PC-3 (cell line): ENCODE data around the gene PKP3. TPM values are rescaled to one million over a fixed set of nuclear protein-coding genes. Genes with fewer than 3 reads are reported as not detected.
A peak's percentile ranks its signal among the peaks of the same experiment; 100 is the strongest.

Experiments
- ATAC-seq: fragments of 200-7000 bp; cut with Tn5 transposase; 2 replicates; pipeline ENCODE4 v1.9.1; 2020; ENCODE audit warnings: mild to moderate bottlenecking, moderate library complexity
- BruUV-seq: library from RNA; stranded (reverse); fragments of 400-500 nt; replicated peaks from 2 replicates; lab custom pipeline; 2021; lab: Mats Ljungman, UMichigan
- CTCF ChIA-PET: fragments of 300-600 bp; sonication (Branson Sonifier 250); formaldehyde crosslinking; loops from one replicate; lab custom pipeline; 2022; ENCODE audit warnings: antibody characterized with exemption; lab: Charles Lee
- POLR2A ChIA-PET: fragments of 300-600 bp; sonication (Branson Sonifier 250); formaldehyde crosslinking; loops from one replicate; lab custom pipeline; 2022; ENCODE audit warnings: antibody characterized with exemption; ENCODE audit not compliant: unreplicated experiment; lab: Charles Lee
- DNase-seq: peaks from one replicate; pipeline ENCODE4 v3.0.0-alpha.2; 2015
- H2AFZ ChIP-seq: fragments of 300-600 bp; sonication (generic); 2 replicates; pipeline ENCODE4 v1.6.0; 2016; ENCODE audit warnings: antibody characterized with exemption, low read length
- H3F3A ChIP-seq: fragments of 300-600 bp; sonication (generic); one replicate; pipeline ENCODE4 v1.6.0; 2017; ENCODE audit warnings: antibody characterized with exemption, low read length, control low read depth, mild to moderate bottlenecking; ENCODE audit not compliant: unreplicated experiment
- H3K27ac ChIP-seq: fragments of 300-600 bp; sonication (generic); 2 replicates; pipeline ENCODE4 v1.5.1; 2016; ENCODE audit warnings: mild to moderate bottlenecking, low read length
- H3K27me3 ChIP-seq: fragments of 300-600 bp; sonication (generic); 2 replicates; pipeline ENCODE4 v1.6.1; 2016; ENCODE audit warnings: low read length, mixed read lengths
- H3K36me3 ChIP-seq: fragments of 300-600 bp; sonication (generic); 2 replicates; pipeline ENCODE4 v1.6.1; 2016; ENCODE audit warnings: low read depth, mixed run types, low read length, mixed read lengths
- H3K4me1 ChIP-seq: fragments of 300-600 bp; sonication (generic); 2 replicates; pipeline ENCODE4 v1.5.1; 2016; ENCODE audit warnings: low read length; ENCODE audit not compliant: insufficient read depth
- H3K4me2 ChIP-seq: fragments of 300-600 bp; sonication (generic); 2 replicates; pipeline ENCODE4 v1.6.0; 2016; ENCODE audit warnings: low read length
- H3K4me3 ChIP-seq: fragments of 300-600 bp; sonication (generic); 2 replicates; pipeline ENCODE4 v1.5.1; 2016; ENCODE audit warnings: mild to moderate bottlenecking, low read length, mixed read lengths
- H3K79me2 ChIP-seq: fragments of 300-600 bp; sonication (generic); 2 replicates; pipeline ENCODE4 v1.6.1; 2017; ENCODE audit warnings: low read length, mixed read lengths
- H3K9ac ChIP-seq: fragments of 300-600 bp; sonication (generic); 2 replicates; pipeline ENCODE4 v1.6.0; 2016; ENCODE audit warnings: mild to moderate bottlenecking, low read length
- H3K9me2 ChIP-seq: fragments of 300-600 bp; sonication (generic); replicated peaks from 2 replicates; pipeline ENCODE4 v1.6.1; 2016; ENCODE audit warnings: mixed run types, low read length, mixed read lengths
- H3K9me3 ChIP-seq: fragments of 300-600 bp; sonication (generic); 2 replicates; pipeline ENCODE4 v1.6.1; 2016; ENCODE audit warnings: low read length, mixed read lengths
- H4K20me1 ChIP-seq: fragments of 300-600 bp; sonication (generic); 2 replicates; pipeline ENCODE4 v1.6.1; 2016; ENCODE audit warnings: low read length, mixed read lengths
- EZH2 ChIP-seq: fragments of 300-600 bp; sonication (generic); IDR thresholded peaks from one replicate; pipeline ENCODE4 v1.6.1; 2017; ENCODE audit warnings: antibody characterized with exemption, mild to moderate bottlenecking, low read length; ENCODE audit not compliant: unreplicated experiment
- EZH2phosphoT487 ChIP-seq: fragments of 300-600 bp; sonication (generic); IDR thresholded peaks from 2 replicates; pipeline ENCODE4 v1.6.1; 2018; ENCODE audit warnings: mild to moderate bottlenecking, antibody characterized with exemption, low read length, borderline replicate concordance
- intact Hi-C: fragments of 100-400 bp; cut with micrococcal nuclease; formaldehyde crosslinking; loops from 2 replicates; pipeline ENCODE4 v1.9.0; 2023
- total RNA-seq: library from RNA; depleted of rRNA; stranded (reverse); fragments of >200 nt; gene quantifications from 2 replicates; pipeline ENCODE4 v1.2.3, GENCODE V29; 2014
- TF ChIP-seq, protein P1 (sequence below): fragments of 300-600 bp; sonication (generic); conservative IDR thresholded peaks from 2 replicates; pipeline ENCODE4 v1.5.1; 2017; ENCODE audit warnings: antibody characterized with exemption, low read depth, mild to moderate bottlenecking, low read length

PKP3 gene
- total RNA-seq, 1 experiment from 2014 or later: 218 TPM

DNA sequence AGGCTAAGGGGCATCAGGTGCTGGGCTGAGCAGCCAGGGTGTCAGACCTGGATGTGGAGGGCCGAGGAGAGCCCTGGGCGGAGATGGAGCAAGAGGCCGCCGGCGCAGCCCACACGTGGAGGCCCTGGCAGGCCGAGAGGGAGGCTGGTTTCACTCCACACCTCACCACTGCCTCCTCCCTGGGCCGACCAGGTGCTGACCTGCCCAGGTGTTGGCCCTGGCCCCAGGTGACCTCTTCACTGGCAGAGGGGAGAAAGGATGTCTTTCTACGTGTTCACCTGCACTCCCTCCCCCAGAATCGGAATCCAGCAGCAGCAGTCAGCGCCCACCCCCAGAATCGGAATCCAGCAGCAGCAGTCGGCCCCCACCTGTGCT, 47.0 kb downstream of the PKP3 start:
- BruUV-seq: no TSS peak
- no peaks in the 10 kb centered on the region for H3K9me3 ChIP-seq
- no peaks in the 10 kb centered on the region for H3K9me2 ChIP-seq
- ChIA-PET CTCF (no interaction called here), POLR2A (no interaction called here)
- H3K4me3 ChIP-seq: peak overlapping the region; percentile 79
- H3K4me1 ChIP-seq: peaks cover 15% of the 10 kb centered on the region
- H3K4me2 ChIP-seq: peak overlapping the region; percentile 92
- TF ChIP-seq EZH2 (no peak), EZH2phosphoT487 (no peak)
- TF ChIP-seq, protein P1, sequence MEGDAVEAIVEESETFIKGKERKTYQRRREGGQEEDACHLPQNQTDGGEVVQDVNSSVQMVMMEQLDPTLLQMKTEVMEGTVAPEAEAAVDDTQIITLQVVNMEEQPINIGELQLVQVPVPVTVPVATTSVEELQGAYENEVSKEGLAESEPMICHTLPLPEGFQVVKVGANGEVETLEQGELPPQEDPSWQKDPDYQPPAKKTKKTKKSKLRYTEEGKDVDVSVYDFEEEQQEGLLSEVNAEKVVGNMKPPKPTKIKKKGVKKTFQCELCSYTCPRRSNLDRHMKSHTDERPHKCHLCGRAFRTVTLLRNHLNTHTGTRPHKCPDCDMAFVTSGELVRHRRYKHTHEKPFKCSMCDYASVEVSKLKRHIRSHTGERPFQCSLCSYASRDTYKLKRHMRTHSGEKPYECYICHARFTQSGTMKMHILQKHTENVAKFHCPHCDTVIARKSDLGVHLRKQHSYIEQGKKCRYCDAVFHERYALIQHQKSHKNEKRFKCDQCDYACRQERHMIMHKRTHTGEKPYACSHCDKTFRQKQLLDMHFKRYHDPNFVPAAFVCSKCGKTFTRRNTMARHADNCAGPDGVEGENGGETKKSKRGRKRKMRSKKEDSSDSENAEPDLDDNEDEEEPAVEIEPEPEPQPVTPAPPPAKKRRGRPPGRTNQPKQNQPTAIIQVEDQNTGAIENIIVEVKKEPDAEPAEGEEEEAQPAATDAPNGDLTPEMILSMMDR: no peak
- H3K79me2 ChIP-seq: 0 out of 2 replicates have a peak, but pooled peaks cover 17% of the 10 kb centered on the region
- H3K27me3 ChIP-seq: no peaks in the 10 kb centered on the region
- no peaks in the 10 kb centered on the region for H3F3A ChIP-seq
- intact Hi-C loops: loop anchor here (10.0 kb wide), 2 partner anchors 46 to 136 kb away; partner anchors contain the start of genes IFITM2 and PKP3
- H3K36me3 ChIP-seq: no peaks in the 10 kb centered on the region
- no peak overlapping the region for H3K27ac ChIP-seq
- H2AFZ ChIP-seq: peak overlapping the region; percentile 55; the same call in 1 of the 2 replicates
- no peak overlapping the region; the same call in 1 of the 2 replicates for H3K9ac ChIP-seq
- H4K20me1 ChIP-seq: no peaks in the 10 kb centered on the region
- DNase-seq: no peak
- ATAC-seq: no peak

DNA sequence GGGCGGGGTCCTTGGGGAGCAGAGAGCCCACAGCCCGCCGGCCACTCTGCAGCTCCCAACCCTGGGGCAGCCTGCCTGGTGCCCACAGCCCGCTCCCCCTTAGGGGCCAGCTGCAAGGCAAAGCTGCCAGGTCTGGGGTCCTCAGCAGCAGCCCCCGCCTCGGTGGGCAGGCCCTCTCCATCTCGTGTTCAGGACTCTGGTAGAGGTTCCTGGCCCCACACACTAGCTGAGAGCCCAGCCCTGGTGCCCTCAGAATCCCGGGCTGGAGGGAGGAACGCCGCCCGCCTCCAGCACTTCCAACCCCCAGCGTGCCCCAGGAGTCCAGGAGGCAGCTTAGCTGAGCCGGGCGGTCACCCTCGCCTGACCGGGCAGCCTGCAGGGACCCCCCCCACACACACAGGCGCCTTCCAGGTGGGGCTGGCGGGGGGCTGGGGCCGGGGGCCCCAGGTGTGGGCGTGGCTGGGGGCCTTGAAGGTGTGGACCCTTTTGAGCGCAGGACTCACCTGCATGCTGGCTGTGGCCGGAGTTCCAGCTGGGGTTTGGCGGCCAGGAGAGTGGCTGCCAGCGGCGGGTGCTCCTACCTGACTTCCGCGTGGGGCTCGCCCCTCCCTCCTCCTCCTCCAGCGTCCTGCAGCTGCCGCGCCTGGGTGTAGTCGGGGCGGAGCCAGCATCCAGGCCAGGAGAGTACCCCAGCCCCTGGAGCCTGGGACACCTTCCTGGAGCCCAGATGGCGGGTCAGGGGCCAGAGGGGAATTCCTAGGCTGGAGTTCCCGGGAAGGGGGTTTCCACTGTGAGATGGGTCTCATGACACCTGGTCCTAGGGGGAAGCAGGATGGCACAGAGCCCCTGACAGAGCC, 47.6 kb downstream of the PKP3 start, which contains the start of gene ANO9:
ANO9 (minus strand) TSS at position 594 of the 857 bp plus-strand sequence; CDS start at position 509, 85 bp downstream.
- Histone ChIP-seq H3K36me3 (no peaks in the 10 kb centered on the region), H3K4me1 (peaks cover 15% of the 10 kb centered on the region), H3K4me3 (peak within 1 kb of the TSS; percentile 79), H3K27ac (no peak within 1 kb of the TSS), H2AFZ (peak within 1 kb of the TSS; percentile 55), H3K9me3 (no peaks in the 10 kb centered on the region), H3K9ac (peak within 1 kb of the TSS; percentile 68), H3K4me2 (peak within 1 kb of the TSS; percentile 92), H3F3A (no peaks in the 10 kb centered on the region), H3K79me2 (0 out of 2 replicates have a peak, but pooled peaks cover 17% of the 10 kb centered on the region), H3K27me3 (no peaks in the 10 kb centered on the region), H4K20me1 (no peaks in the 10 kb centered on the region), H3K9me2 (no peaks in the 10 kb centered on the region)
- peak; percentile 58 for DNase-seq
- POLR2A ChIA-PET: no interaction called here
- peak; percentile 82 for ATAC-seq
- CTCF ChIA-PET: no interaction called here
- no peak for TF ChIP-seq EZH2
- no peak for TF ChIP-seq EZH2phosphoT487
- TF ChIP-seq, protein P1: no peak
- no TSS peak for BruUV-seq
- intact Hi-C loops: loop anchor here (10.0 kb wide), 2 partner anchors 47 to 137 kb away; partner anchors contain the start of genes IFITM2 and PKP3
